ENCODE measurements around the gene TRIO. TPM values are rescaled to one million over a fixed set of nuclear protein-coding genes. Genes with fewer than 3 reads are reported as not detected.

The TRIO gene
- total and polyA plus RNA-seq, 3 experiments from 2014 or later = 0.89 to 4.4 (median 4.2) TPM

DNA sequence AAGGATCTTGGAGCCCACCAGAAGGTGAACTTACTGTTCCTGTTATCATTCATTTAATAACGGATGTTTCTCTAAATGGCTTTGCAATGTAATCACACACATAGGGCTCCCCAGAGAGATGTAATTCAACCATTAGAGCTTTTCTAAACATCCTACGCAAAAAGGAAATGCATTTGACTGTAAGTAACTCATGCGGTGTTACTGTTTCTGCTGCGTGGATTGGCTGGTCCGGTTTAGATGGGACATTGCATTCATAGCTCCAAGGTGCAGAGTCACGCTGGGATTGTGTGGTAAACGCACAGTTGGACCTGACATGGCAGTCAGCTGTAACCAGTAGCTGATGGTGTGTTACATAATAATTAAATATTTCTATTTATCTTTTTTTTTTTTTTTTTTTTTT, 252.9 kb downstream of the TRIO start:
- Mint-ChIP-seq H3K9me3 (no peaks in the 10 kb centered on the region), H3K36me3 (no peaks in the 10 kb centered on the region), H3K4me1 (peaks cover 0 to 11% (median under 1%) of the 10 kb centered on the region in 3 donors), H3K4me3 (no peak overlapping the region), H3K27ac (no peak overlapping the region), H3K27me3 (peaks cover 0 to 4% of the 10 kb centered on the region in 2 donors)
- H3K36me3 ChIP-seq (ENCODE audit: insufficient read depth, low read length) = no peaks in the 10 kb centered on the region
- H3K27ac ChIP-seq (ENCODE audit: low read depth, low read length) = no peak overlapping the region
- CTCF ChIA-PET = interaction anchor here (0.6 to 2.3 kb wide), 4 partner anchors 31 to 312 kb away, joined by 3 to 12 read pairs (median 3); no protein-coding TSS in a partner anchor
- H3K9me3 ChIP-seq (ENCODE audit: low read length) = no peaks in the 10 kb centered on the region
- no peak overlapping the region for H3K4me3 ChIP-seq (ENCODE audit: low read length)
- no peaks in the 10 kb centered on the region for H3K27me3 ChIP-seq (ENCODE audit: insufficient read depth, low read length, poor library complexity, severe bottlenecking)
- no peaks in the 10 kb centered on the region for H3K4me1 ChIP-seq (ENCODE audit: insufficient read depth, low read length)
- DNase-seq = no peak
- POLR2A ChIA-PET = no interaction called here

- no peaks in the 10 kb centered on the region for H3K27me3 ChIP-seq (ENCODE audit: insufficient read depth, low read length, poor library complexity, severe bottlenecking)
- POLR2A ChIA-PET = no interaction called here
- H3K9me3 ChIP-seq (ENCODE audit: low read length) = no peaks in the 10 kb centered on the region
- H3K4me1 Mint-ChIP-seq = peaks cover 2 to 14% (median 7%) of the 10 kb centered on the region in 3 donors
- no peak overlapping the region for H3K27ac ChIP-seq (ENCODE audit: low read depth, low read length)
- no peaks in the 10 kb centered on the region for H3K4me1 ChIP-seq (ENCODE audit: insufficient read depth, low read length)
- no peak overlapping the region for H3K4me3 ChIP-seq (ENCODE audit: low read length)
- no peak overlapping the region for H3K4me3 Mint-ChIP-seq
- CTCF ChIA-PET = interaction anchor here (0.7 to 2.3 kb wide), 3 partner anchors 251 to 311 kb away, joined by 3 to 12 read pairs (median 3); no protein-coding TSS in a partner anchor
- H3K27me3 Mint-ChIP-seq = peaks cover 0 to 6% of the 10 kb centered on the region in 2 donors
- H3K36me3 ChIP-seq (ENCODE audit: insufficient read depth, low read length) = no peaks in the 10 kb centered on the region
- no peaks in the 10 kb centered on the region for H3K9me3 Mint-ChIP-seq
- no peak for DNase-seq
- H3K27ac Mint-ChIP-seq = peak overlapping the region in 1 of 8 donors; percentile 55
- H3K36me3 Mint-ChIP-seq = no peaks in the 10 kb centered on the region
Measured at GRCh38 chr5:14396737-14397136, 253.6 kb downstream of the TRIO start.

DNA sequence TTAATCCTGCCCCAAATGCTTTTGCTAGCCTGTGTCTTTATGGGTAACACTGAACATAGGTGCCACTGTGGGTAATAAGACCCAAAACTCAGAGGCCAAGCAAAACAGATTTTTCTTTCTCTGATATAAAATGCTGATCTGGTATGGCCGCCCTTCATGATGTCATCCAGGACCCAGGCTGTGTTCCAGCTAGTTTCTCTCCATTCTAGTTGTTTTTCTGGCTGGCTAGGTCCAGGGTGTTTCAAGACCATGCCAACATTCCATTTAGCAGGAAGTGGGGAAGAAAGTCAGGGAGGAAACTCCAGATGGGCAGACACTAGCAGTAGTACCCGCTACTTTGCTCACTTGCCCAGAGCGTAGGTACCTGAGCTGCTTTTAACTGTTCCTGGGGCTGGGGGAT, 254.6 kb downstream of the TRIO start:
- Mint-ChIP-seq H3K9me3 (peaks cover 0 to 2% (median 0%) of the 10 kb centered on the region in 5 donors), H3K27me3 (peaks cover 0 to 6% of the 10 kb centered on the region in 2 donors), H3K27ac (no peak overlapping the region), H3K4me1 (peaks cover 2 to 20% (median 13%) of the 10 kb centered on the region in 3 donors), H3K4me3 (no peak overlapping the region), H3K36me3 (no peaks in the 10 kb centered on the region)
- Histone ChIP-seq H3K27me3 (ENCODE audit: insufficient read depth, low read length, poor library complexity, severe bottlenecking) (no peaks in the 10 kb centered on the region), H3K36me3 (ENCODE audit: insufficient read depth, low read length) (no peaks in the 10 kb centered on the region), H3K9me3 (ENCODE audit: low read length) (no peaks in the 10 kb centered on the region), H3K4me3 (ENCODE audit: low read length) (no peak overlapping the region), H3K4me1 (ENCODE audit: insufficient read depth, low read length) (no peaks in the 10 kb centered on the region), H3K27ac (ENCODE audit: low read depth, low read length) (no peak overlapping the region)
- ChIA-PET CTCF (interaction anchor here (0.9 to 5.5 kb wide), 5 partner anchors 9 to 606 kb away, joined by 3 to 69 read pairs (median 4); no protein-coding TSS in a partner anchor), POLR2A (no interaction called here)
- DNase-seq = no peak

DNA sequence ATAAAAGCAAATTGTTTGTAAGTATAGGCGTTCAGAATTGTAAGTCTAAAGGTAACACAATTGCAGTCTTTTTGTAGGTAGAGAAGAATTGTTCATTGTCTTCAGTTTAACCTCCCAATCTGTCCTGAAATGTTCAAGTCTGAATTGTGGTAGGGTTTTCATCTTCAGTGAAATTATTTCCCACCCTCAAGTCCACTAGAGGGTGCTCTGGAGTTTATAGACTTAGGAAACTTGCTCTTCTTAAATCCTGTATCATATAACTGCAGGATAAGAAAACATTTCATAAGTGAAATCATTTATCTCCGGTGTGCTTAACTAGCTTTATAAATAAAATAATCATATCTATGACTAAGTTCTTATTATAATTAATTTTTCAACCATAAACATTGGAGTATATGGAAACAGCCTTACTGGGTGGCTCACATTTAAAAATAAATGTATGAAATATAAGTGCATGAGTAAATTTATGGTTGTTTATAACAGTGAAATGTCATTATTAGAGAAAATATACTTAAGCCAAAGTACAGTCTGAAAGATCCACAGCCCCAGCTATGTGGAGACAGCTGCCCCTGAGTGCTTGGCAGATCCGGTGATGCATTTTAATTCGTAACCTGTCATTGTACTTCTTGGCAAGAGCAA, 256.0 kb downstream of the TRIO start:
- Histone ChIP-seq H3K4me1 (ENCODE audit: insufficient read depth, low read length) (no peaks in the 10 kb centered on the region), H3K4me3 (ENCODE audit: low read length) (no peak overlapping the region), H3K27me3 (ENCODE audit: insufficient read depth, low read length, poor library complexity, severe bottlenecking) (no peaks in the 10 kb centered on the region), H3K9me3 (ENCODE audit: low read length) (no peaks in the 10 kb centered on the region), H3K27ac (ENCODE audit: low read depth, low read length) (no peak overlapping the region), H3K36me3 (ENCODE audit: insufficient read depth, low read length) (no peaks in the 10 kb centered on the region)
- ChIA-PET POLR2A (no interaction called here), CTCF (interaction anchor here (0.9 to 5.5 kb wide), 12 partner anchors 10 to 262 kb away, joined by 3 to 69 read pairs (median 5); no protein-coding TSS in a partner anchor)
- peak in 2 of 5 donors; percentile 6 to 48 for DNase-seq
- Mint-ChIP-seq H3K4me3 (no peak overlapping the region), H3K27me3 (peaks cover 0 to 6% of the 10 kb centered on the region in 2 donors), H3K9me3 (peaks cover 0 to 4% (median 0%) of the 10 kb centered on the region in 5 donors), H3K27ac (no peak overlapping the region), H3K36me3 (no peaks in the 10 kb centered on the region), H3K4me1 (peaks cover 2 to 25% (median 18%) of the 10 kb centered on the region in 3 donors)

DNA sequence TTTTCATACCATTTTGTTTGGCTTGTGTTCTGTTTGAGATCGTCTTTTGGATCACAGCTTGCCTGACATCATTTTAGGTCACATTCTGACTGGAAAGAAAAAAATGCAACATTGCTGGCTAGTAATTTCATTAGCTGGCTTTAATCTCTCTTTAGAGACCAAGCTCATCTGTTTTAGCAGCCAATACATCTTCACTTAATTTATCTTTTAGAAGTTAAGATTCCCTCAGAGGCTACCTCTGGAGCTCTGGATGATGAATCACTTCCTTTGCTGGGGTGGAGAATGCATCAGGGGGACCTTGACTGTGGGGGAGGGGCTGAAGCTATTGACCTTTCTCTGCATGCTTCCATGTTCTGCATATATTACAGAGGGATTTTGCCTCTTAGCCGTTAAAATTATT, 256.9 kb downstream of the TRIO start:
- Mint-ChIP-seq H3K27me3 (peaks cover 0 to 9% of the 10 kb centered on the region in 2 donors), H3K9me3 (peaks cover 0 to 4% (median 0%) of the 10 kb centered on the region in 5 donors), H3K27ac (no peak overlapping the region), H3K4me1 (peaks cover 2 to 26% (median 24%) of the 10 kb centered on the region in 3 donors), H3K36me3 (no peaks in the 10 kb centered on the region), H3K4me3 (no peak overlapping the region)
- no peaks in the 10 kb centered on the region for H3K27me3 ChIP-seq (ENCODE audit: insufficient read depth, low read length, poor library complexity, severe bottlenecking)
- no peaks in the 10 kb centered on the region for H3K9me3 ChIP-seq (ENCODE audit: low read length)
- DNase-seq = no peak
- ChIA-PET POLR2A (interaction anchor here (0.6 kb wide), 1 partner anchor 182 kb away, joined by 4 read pairs; the partner anchor contains the start of gene OTULINL), CTCF (interaction anchor here (0.9 to 5.5 kb wide), 12 partner anchors 11 to 261 kb away, joined by 3 to 69 read pairs (median 5); no protein-coding TSS in a partner anchor)
- no peaks in the 10 kb centered on the region for H3K4me1 ChIP-seq (ENCODE audit: insufficient read depth, low read length)
- no peak overlapping the region for H3K4me3 ChIP-seq (ENCODE audit: low read length)
- no peaks in the 10 kb centered on the region for H3K36me3 ChIP-seq (ENCODE audit: insufficient read depth, low read length)
- no peak overlapping the region for H3K27ac ChIP-seq (ENCODE audit: low read depth, low read length)

DNA sequence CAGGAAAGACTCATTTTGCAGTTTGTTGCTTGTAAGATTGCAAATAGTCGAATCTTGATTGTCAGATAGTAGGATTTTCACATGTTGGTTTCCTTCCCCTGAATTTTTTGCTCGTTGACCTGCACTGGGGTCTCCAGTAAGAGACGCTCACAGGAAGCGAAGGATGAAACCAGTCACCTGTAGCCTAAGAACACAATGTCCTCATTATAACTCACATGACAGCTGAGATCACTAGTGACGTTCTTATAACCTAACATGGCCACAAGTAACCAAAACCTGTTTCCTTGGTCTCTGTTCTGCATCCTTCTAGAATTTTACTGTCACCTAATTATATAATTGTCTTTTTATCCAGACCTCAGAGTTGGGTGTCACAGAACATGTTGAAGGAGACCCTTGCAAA, 257.5 kb downstream of the TRIO start:
- DNase-seq = no peak
- CTCF ChIA-PET = interaction anchor here (1.3 to 5.5 kb wide), 8 partner anchors 12 to 254 kb away, joined by 4 to 69 read pairs (median 7); no protein-coding TSS in a partner anchor
- Histone ChIP-seq H3K4me3 (ENCODE audit: low read length) (no peak overlapping the region), H3K4me1 (ENCODE audit: insufficient read depth, low read length) (no peaks in the 10 kb centered on the region), H3K9me3 (ENCODE audit: low read length) (no peaks in the 10 kb centered on the region), H3K27me3 (ENCODE audit: insufficient read depth, low read length, poor library complexity, severe bottlenecking) (no peaks in the 10 kb centered on the region), H3K36me3 (ENCODE audit: insufficient read depth, low read length) (no peaks in the 10 kb centered on the region), H3K27ac (ENCODE audit: low read depth, low read length) (no peak overlapping the region)
- Mint-ChIP-seq H3K9me3 (peaks cover 0 to 4% (median 0%) of the 10 kb centered on the region in 5 donors), H3K4me1 (peaks cover 2 to 26% (median 24%) of the 10 kb centered on the region in 3 donors), H3K4me3 (no peak overlapping the region), H3K36me3 (no peaks in the 10 kb centered on the region), H3K27me3 (peaks cover 0 to 9% of the 10 kb centered on the region in 2 donors), H3K27ac (no peak overlapping the region)
- POLR2A ChIA-PET = no interaction called here

- no peak for DNase-seq
- H3K9me3 ChIP-seq (ENCODE audit: low read length) = no peaks in the 10 kb centered on the region
- CTCF ChIA-PET = interaction anchor here (5.5 kb wide), 1 partner anchor 247 kb away, joined by 69 read pairs; no protein-coding TSS in a partner anchor
Measured at GRCh38 chr5:14401639-14402038, 258.5 kb downstream of the TRIO start.

DNA sequence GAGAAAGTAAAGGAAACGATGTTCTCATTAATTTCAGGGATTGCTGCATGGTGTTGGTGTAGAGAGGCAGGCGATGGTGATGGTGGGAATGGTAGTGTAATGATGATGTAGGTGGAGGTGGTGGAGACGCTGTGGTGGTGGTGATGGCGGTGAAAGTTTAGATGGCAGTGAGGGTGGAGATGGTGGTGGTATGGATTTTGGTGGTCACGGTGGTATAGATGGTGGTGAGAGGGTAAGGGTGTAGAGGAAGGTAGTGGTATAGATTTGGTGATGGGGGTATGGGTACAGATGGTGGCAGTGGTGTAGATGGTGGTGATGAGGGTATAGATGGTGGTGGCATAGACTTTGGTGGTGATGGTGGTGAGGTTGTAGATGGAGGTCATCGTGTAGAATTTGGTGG, 259.3 kb downstream of the TRIO start:
- no peaks in the 10 kb centered on the region for H3K36me3 Mint-ChIP-seq
- Histone ChIP-seq H3K4me3 (ENCODE audit: low read length) (no peak overlapping the region), H3K9me3 (ENCODE audit: low read length) (no peaks in the 10 kb centered on the region), H3K27ac (ENCODE audit: low read depth, low read length) (no peak overlapping the region), H3K27me3 (ENCODE audit: insufficient read depth, low read length, poor library complexity, severe bottlenecking) (no peaks in the 10 kb centered on the region), H3K36me3 (ENCODE audit: insufficient read depth, low read length) (no peaks in the 10 kb centered on the region), H3K4me1 (ENCODE audit: insufficient read depth, low read length) (no peaks in the 10 kb centered on the region)
- DNase-seq = no peak
- ChIA-PET POLR2A (no interaction called here), CTCF (interaction anchor here (5.5 kb wide), 1 partner anchor 246 kb away, joined by 69 read pairs; no protein-coding TSS in a partner anchor)
- peaks cover 0 to 7% of the 10 kb centered on the region in 2 donors for H3K27me3 Mint-ChIP-seq
- H3K9me3 Mint-ChIP-seq = peaks cover 0 to 4% (median 0%) of the 10 kb centered on the region in 5 donors
- H3K4me3 Mint-ChIP-seq = no peak overlapping the region
- H3K4me1 Mint-ChIP-seq = peaks cover 2 to 26% (median 24%) of the 10 kb centered on the region in 3 donors
- peak overlapping the region in 4 of 8 donors; percentile 22 to 96 (median 39) for H3K27ac Mint-ChIP-seq

More at GRCh38 chr5:14401639-14402038, 258.5 kb downstream of the TRIO start:
- Histone ChIP-seq H3K27ac (ENCODE audit: low read depth, low read length) (no peak overlapping the region), H3K27me3 (ENCODE audit: insufficient read depth, low read length, poor library complexity, severe bottlenecking) (no peaks in the 10 kb centered on the region), H3K36me3 (ENCODE audit: insufficient read depth, low read length) (no peaks in the 10 kb centered on the region), H3K4me3 (ENCODE audit: low read length) (no peak overlapping the region), H3K4me1 (ENCODE audit: insufficient read depth, low read length) (no peaks in the 10 kb centered on the region)
- Mint-ChIP-seq H3K4me1 (peaks cover 2 to 26% (median 24%) of the 10 kb centered on the region in 3 donors), H3K36me3 (no peaks in the 10 kb centered on the region), H3K27me3 (peaks cover 0 to 9% of the 10 kb centered on the region in 2 donors), H3K9me3 (peaks cover 0 to 4% (median 0%) of the 10 kb centered on the region in 5 donors), H3K4me3 (no peak overlapping the region), H3K27ac (peak overlapping the region in 1 of 8 donors; percentile 35)
- POLR2A ChIA-PET = no interaction called here

All from CD8-positive, alpha-beta memory T cell (primary cell).